ENCODE measurements around the gene COMMD2. TPM values are rescaled to one million over a fixed set of nuclear protein-coding genes. Genes with fewer than 3 reads are reported as not detected.

COMMD2 gene
- total and polyA plus RNA-seq, 10 of the 15 experiments (the other 5 are each of a cell fraction or from before 2014, with no cell fraction given), result 23.0 to 97.0 (median 50.9) TPM

GRCh38 chr3:149702691-149703441 is 49.4 kb downstream of the COMMD2 start:
- CTCF ChIA-PET, result interaction anchor here (1.2 to 4.1 kb wide), 4 partner anchors 14 to 172 kb away, joined by 4 to 24 read pairs (median 8); no protein-coding TSS in a partner anchor
- H3K9ac ChIP-seq (ENCODE audit: control insufficient read depth, insufficient read depth, low read length), result no peak overlapping the region
- no TSS peak for BruUV-seq (replicated peaks)
- H3K27me3 ChIP-seq (replicated peaks in 1 of 2; ENCODE audit: control insufficient read depth in 2 of 2, insufficient read depth in 2 of 2, low read length in 1 of 2), result no peaks in the 10 kb centered on the region
- H2AFZ ChIP-seq (ENCODE audit: control insufficient read depth, low read depth, low read length), result peak overlapping the region; percentile 28; the same call in 1 of the 2 replicates
- ATAC-seq (peak; percentile 64), DNase-seq (ENCODE audit: low read depth, low spot score) (no peak), FAIRE-seq (no peak)
- WGBS (ENCODE audit: insufficient coverage, insufficient replicate concordance, low lambda C conversion rate, missing lambda C conversion rate), result 26% methylated on average over 4 of the region's 4 CpGs
- POLR2A ChIA-PET, result no interaction called here
- no peaks in the 10 kb centered on the region for H3K36me3 ChIP-seq (ENCODE audit: control insufficient read depth in 2 of 2, insufficient read depth in 2 of 2, low read length in 1 of 2)
- SMC1A ChIA-PET (ENCODE audit: uncharacterized antibody, unreplicated experiment), result interaction anchor here (1.2 to 4.5 kb wide), 4 partner anchors 14 to 134 kb away, joined by 3 to 34 read pairs (median 6); partner anchors contain the start of gene WWTR1
- intact Hi-C loops (cut with micrococcal nuclease; ENCODE audit: unreplicated experiment) (loop anchor here (5.0 kb wide), 1 partner anchor 46 kb away; the partner anchor contains the start of gene WWTR1), in situ Hi-C loops (cut with MboI) (no loop called here)
- TF ChIP-seq RUNX3 (IDR thresholded peaks at IDR 0.05; ENCODE audit: low read length) (peak; percentile 43; the same call in 1 of the 2 replicates), SIN3A (IDR thresholded peaks at IDR 0.05; ENCODE audit: low read depth, low read length) (no peak), NFIC (IDR thresholded peaks at IDR 0.05; ENCODE audit: low read depth, low read length) (peak; percentile 35; the same call in 1 of the 2 replicates), POU2F2 (IDR thresholded peaks at IDR 0.05; ENCODE audit: borderline replicate concordance, low read depth, low read length) (no peak), PKNOX1 (IDR thresholded peaks at IDR 0.05) (no peak), ZBTB11 (CRISPR knock-in tag; IDR thresholded peaks at IDR 0.05) (no peak), JUNB (IDR thresholded peaks at IDR 0.05) (peak; percentile 27; the same call in 1 of the 2 replicates), SRF (IDR thresholded peaks at IDR 0.05; ENCODE audit: low read depth in 2 of 2, low read length in 2 of 2) (no peak)
- H3K4me2 ChIP-seq (ENCODE audit: control insufficient read depth, insufficient read depth), result peak overlapping the region; percentile 13; the same call in 1 of the 2 replicates
- no peaks in the 10 kb centered on the region for H3K4me1 ChIP-seq (ENCODE audit: control insufficient read depth, insufficient read depth, low read length)
- H3K4me3 ChIP-seq, result no peak overlapping the region
- H3K79me2 ChIP-seq (ENCODE audit: control insufficient read depth, insufficient read depth, low read length), result no peaks in the 10 kb centered on the region
- no peak overlapping the region for H3K27ac ChIP-seq (ENCODE audit: control insufficient read depth, insufficient read depth)
- H4K20me1 ChIP-seq (ENCODE audit: control insufficient read depth, insufficient read depth), result no peaks in the 10 kb centered on the region
- RAD21 ChIA-PET (ENCODE audit: unreplicated experiment), result interaction anchor here (1.1 to 1.7 kb wide), 3 partner anchors 14 to 134 kb away, joined by 3 to 5 read pairs (median 3); no protein-coding TSS in a partner anchor
- peaks cover 12% of the 10 kb centered on the region; the same call in 2 of the 3 replicates for H3K9me3 ChIP-seq (replicated peaks; ENCODE audit: control insufficient read depth, insufficient read depth, low read length)
